ENCODE data around the gene AZU1.

GRCh38 chr19:825897-826644, 1.6 kb upstream of the AZU1 start:
- no peak for TF ChIP-seq CTCF (IDR thresholded peaks at IDR 0.05)
- TF ChIP-seq POLR2A (IDR thresholded peaks at IDR 0.05), result no peak

Measured in heart left ventricle (tissue), 13 donors.